Stimulated activated CD8-positive, alpha-beta memory T cell treated with anti-CD3 and anti-CD28 coated beads, Interleukin-15, amount 100 ng/mL, for 1 hour (primary cell): ENCODE measurements around the gene TENM3.

Experiments
- DNase-seq: peaks from one replicate; pipeline ENCODE4 v3.0.0-alpha.2; 2020; ENCODE audit warnings: low read depth

The TENM3 gene

DNA sequence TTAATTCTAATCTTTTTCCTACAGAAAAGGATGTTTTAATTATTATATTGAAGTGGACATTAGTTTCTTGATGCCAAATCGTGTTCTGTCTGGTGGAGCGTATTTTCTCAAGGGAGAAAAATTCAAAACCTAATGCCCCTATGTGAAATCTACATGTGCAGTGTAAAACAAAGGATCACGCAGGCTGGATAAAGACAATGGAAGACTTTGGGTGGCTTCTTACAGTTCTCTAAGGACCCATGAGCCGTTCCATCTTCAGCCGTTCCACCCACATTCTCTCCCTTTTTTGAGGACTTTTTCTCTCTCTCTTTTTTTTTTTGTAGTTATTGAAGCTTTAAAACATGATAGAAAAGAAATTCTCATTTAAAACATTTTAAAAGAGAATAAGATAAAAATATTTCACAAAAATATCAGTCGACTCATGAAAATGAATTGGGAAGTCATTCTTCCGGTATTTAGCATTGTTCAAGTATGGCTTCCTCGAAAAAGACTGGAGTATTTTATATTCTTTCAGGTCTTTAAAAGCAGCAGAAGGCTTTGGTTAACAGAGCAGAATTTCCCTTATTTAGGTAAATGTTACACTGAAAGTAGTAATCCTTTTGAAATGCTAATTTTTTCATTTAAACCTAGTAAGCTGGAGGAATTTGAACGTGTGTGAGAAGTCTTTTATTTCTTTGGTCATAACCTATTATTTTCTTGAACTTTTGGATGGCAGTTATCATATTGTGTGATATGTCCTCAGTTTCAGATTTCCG lies 11.0 kb downstream of the TENM3 start:
- DNase-seq: no peak

DNA sequence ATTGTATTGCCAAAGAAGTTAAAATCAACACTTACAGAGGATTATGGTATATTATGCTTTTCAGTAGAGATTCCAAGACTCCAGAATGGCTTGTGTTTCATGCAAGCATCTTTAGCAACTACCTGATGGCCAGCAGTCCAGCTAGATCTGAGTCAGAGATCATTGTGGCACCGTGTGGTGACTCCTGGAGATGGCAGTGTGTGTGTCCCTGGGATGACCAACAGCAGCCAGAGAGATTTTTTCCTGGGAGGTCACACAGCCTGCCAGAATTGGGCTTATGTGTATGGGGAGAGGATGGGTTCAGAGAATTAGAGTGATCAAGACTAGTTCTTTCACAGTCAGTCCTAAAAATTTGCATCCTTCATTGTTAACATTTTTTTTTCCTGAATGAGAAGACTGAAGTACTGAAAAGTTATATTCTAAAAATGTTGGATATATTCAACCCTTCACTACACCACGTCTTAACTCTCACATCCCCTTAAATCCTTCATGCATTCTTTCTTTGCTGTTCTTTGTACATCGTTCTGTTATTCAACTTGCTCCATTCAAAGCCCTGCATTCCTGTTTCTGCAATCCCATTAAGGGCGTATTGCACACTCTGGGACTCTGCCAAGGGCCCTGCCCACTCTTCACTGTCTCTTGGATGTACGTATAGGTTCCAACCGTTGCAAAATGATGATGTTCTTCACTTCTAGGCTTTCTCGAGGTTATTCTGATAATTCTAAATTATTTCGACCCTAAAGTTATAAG lies 12.4 kb downstream of the TENM3 start:
- no peak for DNase-seq

- DNase-seq: no peak
Measured at GRCh38 chr4:182257016-182257415, 13.8 kb downstream of the TENM3 start.

DNA sequence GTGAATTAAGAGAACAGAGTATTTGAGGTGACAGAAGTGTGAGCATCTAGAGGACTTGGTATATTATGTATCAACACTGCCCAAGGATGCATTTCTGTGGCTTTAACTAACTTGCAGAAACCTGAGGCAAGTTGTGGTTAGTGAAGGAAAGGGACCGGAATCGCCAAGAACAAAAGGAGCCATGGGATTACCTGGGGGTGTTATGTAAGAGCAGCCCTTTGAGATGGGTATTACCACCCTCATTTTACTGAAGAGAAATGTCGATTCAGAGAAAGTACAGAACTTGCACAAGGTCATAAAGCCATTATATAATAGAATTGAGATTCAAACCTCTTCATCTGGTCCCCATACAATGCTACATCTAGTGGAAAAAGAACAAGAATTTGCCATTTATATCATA lies 14.3 kb downstream of the TENM3 start:
- DNase-seq: no peak

DNA sequence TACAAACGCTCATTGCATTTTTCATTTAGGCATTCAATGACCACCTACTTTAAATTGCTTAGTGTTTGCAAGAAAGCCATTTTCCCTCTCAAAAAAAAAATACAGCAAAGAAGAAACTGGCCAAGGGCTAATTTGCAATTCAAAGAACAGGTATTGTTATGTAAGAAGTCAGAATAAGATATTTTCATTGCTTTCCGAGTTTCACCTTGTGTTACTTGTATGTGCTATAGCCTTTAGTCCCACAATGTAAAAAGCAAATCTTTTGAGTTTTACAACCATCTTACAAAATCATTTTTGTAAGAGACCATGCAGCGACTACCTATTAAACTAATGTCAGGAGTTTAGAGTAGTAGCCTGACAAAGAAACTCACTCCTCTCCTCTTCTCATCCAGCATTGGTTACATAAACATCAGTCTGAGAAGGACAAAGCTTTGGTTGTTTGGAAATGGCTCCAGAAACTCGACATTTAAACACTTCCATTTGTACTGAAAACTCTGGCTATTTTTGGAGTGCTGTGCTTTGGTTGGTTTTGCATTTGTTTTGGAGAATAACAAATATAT lies 15.3 kb downstream of the TENM3 start:
- no peak for DNase-seq

GRCh38 chr4:182261651-182262223 lies 18.5 kb downstream of the TENM3 start:
- no peak for DNase-seq

DNA sequence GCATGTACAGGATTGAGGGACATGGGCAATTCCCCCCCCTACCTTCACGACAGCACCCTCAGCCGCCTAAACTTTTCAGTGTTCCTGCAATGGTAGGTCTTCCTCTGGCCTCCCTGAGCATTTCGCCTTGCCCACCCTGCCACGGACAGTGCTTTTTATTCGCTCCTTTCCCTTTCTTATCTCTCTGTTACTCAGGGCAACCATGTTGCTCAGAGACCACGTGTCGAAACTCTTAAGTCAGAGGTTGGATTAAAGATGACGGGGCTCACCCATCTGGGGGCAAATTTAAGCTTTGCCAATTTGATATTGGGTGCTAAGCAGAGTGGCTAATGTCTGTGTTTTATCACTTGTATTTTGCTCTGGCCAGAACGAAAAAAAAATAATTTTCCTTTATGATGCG lies 20.4 kb downstream of the TENM3 start:
- no peak for DNase-seq

GRCh38 chr4:182264139-182264752 lies 21.0 kb downstream of the TENM3 start:
- no peak for DNase-seq

DNA sequence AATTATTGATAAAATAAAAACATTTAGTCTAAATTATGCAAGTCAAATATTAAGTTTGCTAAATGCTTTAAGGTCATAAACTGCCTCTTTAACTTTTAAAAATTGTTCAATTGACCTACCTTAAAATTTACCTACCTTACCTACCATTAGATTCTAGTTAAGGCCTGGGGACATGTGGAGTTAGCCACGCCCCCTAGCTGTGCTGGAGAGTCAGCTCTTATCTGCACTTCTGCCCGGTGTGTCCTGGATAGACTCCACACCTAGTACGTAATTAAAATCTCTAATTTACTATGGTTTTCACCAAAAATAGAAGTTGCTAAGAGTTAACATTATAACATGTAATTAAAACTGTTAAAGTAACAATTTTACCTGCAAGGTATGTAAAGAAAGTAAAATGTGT lies 22.7 kb downstream of the TENM3 start:
- DNase-seq: no peak

GRCh38 chr4:182267048-182267447 lies 23.8 kb downstream of the TENM3 start:
- no peak for DNase-seq

DNA sequence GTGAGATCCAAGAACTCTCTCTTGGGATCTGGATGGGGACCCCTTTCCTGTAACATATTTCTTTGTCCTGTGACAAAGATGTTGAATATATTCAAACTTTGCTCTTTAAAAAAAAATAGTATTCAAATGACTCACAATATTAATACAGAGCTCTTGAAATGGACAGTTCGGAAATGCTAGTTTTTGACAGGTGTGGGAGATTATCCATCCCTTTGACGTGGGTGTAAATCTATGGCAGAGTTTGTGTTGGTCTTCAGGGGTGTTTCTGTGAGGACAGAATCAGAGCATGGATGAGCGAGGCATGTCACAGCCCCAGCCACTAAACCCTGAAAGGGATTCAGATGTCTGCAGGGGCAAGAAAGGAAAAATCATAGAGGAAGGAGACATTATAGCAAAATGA lies 25.8 kb downstream of the TENM3 start:
- DNase-seq: no peak

DNA sequence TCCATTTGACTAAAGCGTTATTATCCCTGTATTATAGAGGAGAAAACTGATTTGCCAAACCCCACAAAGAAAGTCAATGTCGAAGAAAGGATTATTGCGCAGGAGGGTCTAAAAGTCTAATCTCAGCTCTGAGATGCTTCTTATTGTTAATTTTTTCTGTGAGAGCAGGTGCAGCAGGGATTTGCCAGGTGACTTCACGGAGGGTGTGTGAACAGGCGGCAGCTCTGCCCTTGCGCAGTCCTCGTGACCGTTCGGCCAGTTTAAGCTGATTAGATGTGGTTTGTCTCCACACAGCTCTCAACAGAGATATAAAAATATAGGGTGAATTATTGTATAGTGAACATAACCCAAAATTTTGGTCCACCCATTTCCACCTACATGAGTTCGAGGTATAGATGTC lies 28.5 kb downstream of the TENM3 start:
- DNase-seq: no peak

- DNase-seq: no peak
Measured at GRCh38 chr4:182272151-182272550, 28.9 kb downstream of the TENM3 start.

GRCh38 chr4:182273191-182273935 lies 30.2 kb downstream of the TENM3 start:
- DNase-seq: no peak

DNA sequence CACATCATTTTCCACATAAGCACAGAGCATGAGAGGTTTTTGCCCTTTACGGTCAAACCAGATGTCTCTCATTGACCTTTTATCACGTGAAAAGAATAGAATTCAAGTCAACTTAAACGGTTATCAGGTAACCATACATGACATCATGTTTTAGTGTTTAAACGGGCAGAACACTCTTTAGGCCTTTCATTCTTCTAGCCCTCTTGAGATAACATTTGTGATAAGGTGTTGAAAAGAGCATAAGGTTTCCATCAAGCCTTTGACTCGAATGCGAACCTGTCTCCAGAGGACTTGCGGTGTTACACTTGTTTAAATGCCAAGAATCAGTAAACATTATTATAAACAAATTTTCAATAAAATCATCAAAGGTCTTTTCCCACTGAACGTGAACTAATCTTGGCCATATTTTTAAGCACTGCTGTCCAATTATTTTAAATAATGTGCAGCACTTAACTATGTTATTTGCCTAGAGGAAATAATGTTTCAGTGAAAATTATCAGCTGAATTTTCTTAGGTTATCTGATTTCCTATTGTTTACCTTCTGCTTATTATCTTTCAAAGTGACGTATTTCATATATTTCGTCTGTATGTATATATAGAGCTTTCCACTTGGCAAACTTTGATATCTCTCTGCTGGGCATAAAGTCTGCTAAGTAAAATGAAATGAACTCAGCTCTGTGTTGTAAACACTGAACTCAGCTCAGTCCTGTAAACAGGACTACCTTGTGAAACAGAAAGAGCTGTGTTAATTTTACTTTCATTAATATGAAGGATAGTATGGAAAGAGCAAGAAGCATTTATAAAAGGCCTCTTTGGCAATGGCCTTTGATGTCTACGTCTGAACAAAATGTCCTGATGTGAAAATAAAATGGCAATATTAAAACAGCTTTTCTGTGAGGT lies 33.3 kb downstream of the TENM3 start:
- no peak for DNase-seq

- no peak for DNase-seq
Measured at GRCh38 chr4:182277377-182277776, 34.2 kb downstream of the TENM3 start.

DNA sequence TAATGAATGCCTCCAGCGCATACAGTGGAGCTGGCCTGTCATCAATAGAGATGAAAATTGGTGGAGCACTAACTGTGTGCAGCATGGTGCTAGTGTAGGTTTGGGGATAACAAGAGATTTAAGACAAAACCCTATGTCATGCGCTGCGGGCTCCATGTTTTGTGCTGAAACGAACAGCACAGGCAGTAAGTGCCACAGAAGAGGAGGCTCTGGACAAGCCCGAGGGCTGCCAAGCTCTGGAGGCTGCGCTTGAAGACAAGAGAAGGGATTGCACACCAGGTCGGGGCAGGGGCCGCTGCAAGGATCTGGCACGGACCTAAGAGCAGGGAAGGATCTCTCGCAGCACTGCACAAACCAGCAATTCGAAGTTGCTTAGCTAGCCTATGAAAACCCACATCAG lies 35.5 kb downstream of the TENM3 start:
- no peak for DNase-seq

GRCh38 chr4:182280436-182281111 lies 37.4 kb downstream of the TENM3 start:
- DNase-seq: no peak

- DNase-seq: no peak
Measured at GRCh38 chr4:182286035-182286434, 42.8 kb downstream of the TENM3 start.

GRCh38 chr4:182286931-182287330 lies 43.7 kb downstream of the TENM3 start:
- DNase-seq: no peak
